IMR-90 (cell line): ENCODE measurements around the gene MTF2. TPM values are rescaled to one million over a fixed set of nuclear protein-coding genes. Genes with fewer than 3 reads are reported as not detected.

Source experiments
- ATAC-seq: fragments of 200-7000 bp; cut with Tn5 transposase; 2 replicates; pipeline ENCODE4 v1.9.1; 2020; ENCODE audit warnings: low read depth, mild to moderate bottlenecking, moderate library complexity
- BruUV-seq: library from RNA; stranded (reverse); fragments of 400-500 nt; replicated peaks from 2 replicates; lab custom pipeline; 2021; lab: Mats Ljungman, UMichigan
- CTCF ChIA-PET: fragments of 300-600 bp; formaldehyde crosslinking; extraction: SDS; loops from one replicate; lab custom pipeline; 2021; ENCODE audit warnings: antibody characterized with exemption; lab: Yijun Ruan, JAX
- POLR2A ChIA-PET: fragments of 300-600 bp; sonication (Branson Sonifier 250); formaldehyde crosslinking; loops from one replicate; lab custom pipeline; 2022; ENCODE audit warnings: antibody characterized with exemption; ENCODE audit not compliant: unreplicated experiment; lab: Charles Lee
- DNase-seq: peaks from one replicate; pipeline ENCODE4 v3.0.0; 2013
- H2AFZ ChIP-seq: replicated peaks from 2 replicates; pipeline ENCODE3; 2013; ENCODE audit warnings: low read length, mild to moderate bottlenecking; ENCODE audit not compliant: poor library complexity
- H2AK5ac ChIP-seq: 2 replicates; pipeline ENCODE4 v1.6.1; 2013; ENCODE audit warnings: low read depth, low read length, inconsistent platforms
- H2AK9ac ChIP-seq: replicated peaks from 2 replicates; pipeline ENCODE3; 2013; ENCODE audit warnings: mild to moderate bottlenecking, low read depth, low read length, moderate library complexity; ENCODE audit not compliant: poor library complexity
- H2BK120ac ChIP-seq: 2 replicates; pipeline ENCODE4 v1.6.1; 2013; ENCODE audit warnings: low read depth, low read length, inconsistent platforms
- H2BK15ac ChIP-seq: 3 replicates; pipeline ENCODE4 v1.6.1; 2013; ENCODE audit warnings: low read depth, low read length, inconsistent platforms
- H2BK20ac ChIP-seq: 2 replicates; pipeline ENCODE4 v1.6.1; 2013; ENCODE audit warnings: low read depth, mild to moderate bottlenecking, inconsistent platforms, low read length, moderate library complexity
- H2BK5ac ChIP-seq: 2 replicates; pipeline ENCODE4 v1.6.1; 2013; ENCODE audit warnings: mild to moderate bottlenecking, low read depth, low read length, inconsistent platforms; ENCODE audit not compliant: poor library complexity, severe bottlenecking
- H3K14ac ChIP-seq: replicated peaks from 2 replicates; pipeline ENCODE4 v1.6.1; 2013; ENCODE audit warnings: low read depth, low read length, inconsistent platforms
- H3K18ac ChIP-seq: 2 replicates; pipeline ENCODE4 v1.6.1; 2013; ENCODE audit warnings: low read depth, low read length, control low read depth
- H3K23ac ChIP-seq: 2 replicates; pipeline ENCODE4 v1.6.1; 2013; ENCODE audit warnings: low read depth, low read length, inconsistent platforms
- H3K27ac ChIP-seq: 2 replicates; pipeline ENCODE4 v1.5.1; 2013; ENCODE audit warnings: mild to moderate bottlenecking, control low read depth, low read length; ENCODE audit not compliant: insufficient read depth
- H3K27me3 ChIP-seq: 2 replicates; pipeline ENCODE4 v1.6.1; 2013; ENCODE audit warnings: low read length; ENCODE audit not compliant: control insufficient read depth, insufficient read depth
- H3K36me3 ChIP-seq: 2 replicates; pipeline ENCODE4 v1.6.1; 2013; ENCODE audit warnings: low read length, mixed read lengths; ENCODE audit not compliant: control insufficient read depth, insufficient read depth
- H3K4ac ChIP-seq: 2 replicates; pipeline ENCODE4 v1.6.1; 2013; ENCODE audit warnings: low read depth, low read length, inconsistent platforms
- H3K4me1 ChIP-seq: 2 replicates; pipeline ENCODE4 v1.6.1; 2013; ENCODE audit warnings: low read length, mixed read lengths; ENCODE audit not compliant: control insufficient read depth, insufficient read depth
- H3K4me2 ChIP-seq: 2 replicates; pipeline ENCODE4 v1.6.1; 2013; ENCODE audit warnings: low read depth, mild to moderate bottlenecking, control low read depth, low read length, moderate library complexity
- H3K4me3 ChIP-seq: 2 replicates; pipeline ENCODE4 v1.5.1; 2013; ENCODE audit warnings: low read depth, mild to moderate bottlenecking, control low read depth, low read length, moderate library complexity; ENCODE audit not compliant: insufficient read depth
- H3K56ac ChIP-seq: 2 replicates; pipeline ENCODE4 v1.6.1; 2013; ENCODE audit warnings: low read length, inconsistent platforms; ENCODE audit not compliant: insufficient read depth; ENCODE audit errors: extremely low read depth
- H3K79me1 ChIP-seq, 2 experiments: 2 replicates each; pipeline ENCODE4 v1.6.1; 2013; ENCODE audit warnings: low read length in 2 of 2, inconsistent platforms in 1 of 2, low read depth in 1 of 2
- H3K9ac ChIP-seq: 2 replicates; pipeline ENCODE4 v1.6.1; 2013; ENCODE audit warnings: low read depth, low read length, control low read depth
- H3K9me1 ChIP-seq: 2 replicates; pipeline ENCODE4 v1.6.1; 2013; ENCODE audit warnings: low read length, inconsistent platforms; ENCODE audit not compliant: insufficient read depth
- H3K9me3 ChIP-seq: 2 replicates; pipeline ENCODE4 v1.6.1; 2013; ENCODE audit warnings: low read length; ENCODE audit not compliant: control insufficient read depth, insufficient read depth
- H4K20me1 ChIP-seq: 2 replicates; pipeline ENCODE4 v1.6.1; 2013; ENCODE audit warnings: low read length, inconsistent platforms; ENCODE audit not compliant: insufficient read depth
- H4K5ac ChIP-seq: 2 replicates; pipeline ENCODE4 v1.6.1; 2013; ENCODE audit warnings: mild to moderate bottlenecking, low read depth, low read length, control low read depth
- H4K8ac ChIP-seq, 2 experiments: 2 replicates each; pipeline ENCODE4 v1.6.1; 2013; ENCODE audit warnings: low read depth in 2 of 2, low read length in 2 of 2, control low read depth in 1 of 2, inconsistent platforms in 1 of 2
- H4K91ac ChIP-seq: 2 replicates; pipeline ENCODE4 v1.6.1; 2013; ENCODE audit warnings: low read depth, low read length, inconsistent platforms; ENCODE audit not compliant: insufficient read depth
- CEBPB ChIP-seq: IDR thresholded peaks from 2 replicates; pipeline ENCODE4 v1.6.1; 2012; ENCODE audit warnings: low read depth, low read length, improper control_type of control experiment
- MAZ ChIP-seq: IDR thresholded peaks from 2 replicates; pipeline ENCODE4 v1.6.1; 2012; ENCODE audit warnings: low read depth, mild to moderate bottlenecking, low read length, improper control_type of control experiment, moderate library complexity, borderline replicate concordance
- WGBS, 2 experiments: methylation state at CpG; one replicate each; pipeline versions ENCODE4 v1.1.5 to v1.1.7; 2013; ENCODE audit warnings: missing lambda C conversion rate in 2 of 2; ENCODE audit not compliant: insufficient read length in 1 of 2; ENCODE audit errors: extremely low coverage in 2 of 2; 5-methylcytosine and 5-hydroxymethylcytosine counted together
- dilution Hi-C: fragments of 300-500 bp; cut with HindIII; formaldehyde crosslinking; loops from one replicate; pipeline ENCODE4 v1.14.3; 2018; ENCODE audit warnings: low sequenced_read_pairs; ENCODE audit not compliant: unreplicated experiment
- in situ Hi-C: fragments of 300-500 bp; cut with MboI; formaldehyde crosslinking; loops from 3 replicates; pipeline ENCODE4 v1.14.3; 2019; ENCODE audit warnings: low sequenced_read_pairs, inconsistent platforms, mixed read lengths
- intact Hi-C: fragments of 100-400 bp; cut with micrococcal nuclease; formaldehyde crosslinking; loops from 2 replicates; pipeline ENCODE4 v1.10.0; 2022
- polyA plus RNA-seq, 3 experiments: library from polyadenylated mRNA; depleted of rRNA; stranded (reverse); fragments of >200 nt; gene quantifications; 2 replicates each; pipeline ENCODE4 v1.2.3, GENCODE V29; 2012; ENCODE audit warnings: low replicate concordance in 1 of 3
- total RNA-seq: library from RNA; depleted of rRNA; stranded (reverse); fragments of >200 nt; gene quantifications from 2 replicates; pipeline ENCODE4 v1.2.3, GENCODE V29; 2012

Gene MTF2
- total and polyA plus RNA-seq, 2 of the 4 experiments (the other 2 are of a cell fraction): 10.6 to 39.8 TPM

DNA sequence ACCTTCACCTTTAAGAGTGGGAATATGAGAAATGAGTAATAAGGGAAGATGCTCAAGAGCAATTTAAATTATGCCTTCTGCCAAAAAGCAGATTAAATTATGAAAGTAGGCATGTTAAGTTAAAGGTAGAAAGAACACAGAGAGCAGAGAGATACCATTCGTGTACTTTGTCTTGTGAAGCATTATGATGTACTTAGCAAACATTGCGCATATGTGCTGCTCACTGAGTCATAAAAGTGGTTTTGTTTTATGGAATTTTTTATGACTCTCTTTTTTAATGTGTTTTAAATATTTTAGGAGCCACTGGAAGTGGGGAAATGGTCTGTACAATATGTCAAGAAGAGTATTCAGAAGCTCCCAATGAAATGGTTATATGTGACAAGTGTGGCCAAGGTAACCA is 35.3 kb downstream of the MTF2 start:
- no peak overlapping the region for H3K9ac ChIP-seq
- no peak overlapping the region for H2AK5ac ChIP-seq
- H4K91ac ChIP-seq: no peak overlapping the region
- no peak overlapping the region for H3K14ac ChIP-seq
- no peak overlapping the region for H2AFZ ChIP-seq
- H4K20me1 ChIP-seq: peaks cover 4% of the 10 kb centered on the region; the same call in 1 of the 2 replicates
- no peak overlapping the region for H3K4me2 ChIP-seq
- H2AK9ac ChIP-seq: no peak overlapping the region
- no peak overlapping the region for H3K18ac ChIP-seq
- H3K9me1 ChIP-seq: peaks cover 2% of the 10 kb centered on the region; the same call in 1 of the 2 replicates
- DNase-seq (peak; percentile 50), ATAC-seq (no peak)
- no peak overlapping the region for H4K8ac ChIP-seq
- in situ Hi-C loops: no loop called here
- no peak overlapping the region for H2BK5ac ChIP-seq
- dilution Hi-C loops: no loop called here
- peaks cover 22 to 35% of the 10 kb centered on the region in 2 experiments for H3K79me1 ChIP-seq
- no peak overlapping the region for H2BK20ac ChIP-seq
- H3K56ac ChIP-seq: no peak overlapping the region
- BruUV-seq: no TSS peak
- no peak overlapping the region for H3K23ac ChIP-seq
- WGBS, 2 experiments: 85% methylated on average over 2 of the region's 2 CpGs; no CpG with 5 or more reads in 1 of the 2 experiments
- H3K27me3 ChIP-seq: no peaks in the 10 kb centered on the region
- H3K27ac ChIP-seq: no peak overlapping the region
- H3K36me3 ChIP-seq: peaks cover 15% of the 10 kb centered on the region
- H2BK15ac ChIP-seq: no peak overlapping the region
- no peak overlapping the region for H3K4ac ChIP-seq
- TF ChIP-seq CEBPB (peak; percentile 49; the same call in 1 of the 2 replicates), MAZ (no peak)
- intact Hi-C loops: no loop called here
- H2BK120ac ChIP-seq: no peak overlapping the region
- ChIA-PET CTCF (no interaction called here), POLR2A (no interaction called here)
- H3K4me1 ChIP-seq: no peaks in the 10 kb centered on the region
- no peak overlapping the region for H4K5ac ChIP-seq
- no peaks in the 10 kb centered on the region for H3K9me3 ChIP-seq
- no peak overlapping the region for H3K4me3 ChIP-seq
